HepG2 (cell line): Measurements from ENCODE around the gene TADA2B. TPM values are rescaled to one million over a fixed set of nuclear protein-coding genes. Genes with fewer than 3 reads are reported as not detected.
A peak's percentile ranks its signal among the peaks of the same experiment; 100 is the strongest.

Source experiments
- CENPBD1 ChIP-seq: sonication (generic); formaldehyde crosslinking; IDR thresholded peaks from 2 replicates; pipeline ENCODE4 v1.8.0; 2022; ENCODE audit warnings: missing genetic modification reagents, low read depth, mild to moderate bottlenecking, borderline replicate concordance
- HMGXB4 ChIP-seq, 2 experiments: sonication (generic) in 1 of 2; formaldehyde crosslinking in 1 of 2; IDR thresholded peaks; 2 replicates each; pipeline versions ENCODE4 v1.4.0 to v1.6.1; 2018 to 2020; ENCODE audit warnings: missing genetic modification reagents in 2 of 2, borderline replicate concordance in 1 of 2, low read depth in 1 of 2, mild to moderate bottlenecking in 1 of 2, missing biosample characterization in 1 of 2
- HNRNPLL ChIP-seq: fragments of 200-400 bp; formaldehyde crosslinking; IDR thresholded peaks from 2 replicates; pipeline ENCODE4 v1.6.1; 2017; ENCODE audit warnings: mild to moderate bottlenecking, low read depth, low read length; ENCODE audit not compliant: poor library complexity, severe bottlenecking
- JUND ChIP-seq: sonication (generic); formaldehyde crosslinking; IDR thresholded peaks from 2 replicates; pipeline ENCODE4 v1.8.0; 2022; ENCODE audit warnings: mild to moderate bottlenecking, missing genetic modification reagents
- KAT8 ChIP-seq: IDR thresholded peaks from 2 replicates; pipeline ENCODE4 v1.6.1; 2016; ENCODE audit warnings: missing genetic modification reagents, missing compliant biosample characterization
- KDM2A ChIP-seq: sonication (generic); formaldehyde crosslinking; IDR thresholded peaks from 2 replicates; pipeline ENCODE4 v1.4.0; 2020; ENCODE audit warnings: low read depth, missing genetic modification reagents, borderline replicate concordance
- MEF2D ChIP-seq: sonication (generic); formaldehyde crosslinking; IDR thresholded peaks from 2 replicates; pipeline ENCODE4 v1.5.1; 2020; ENCODE audit warnings: mild to moderate bottlenecking, missing genetic modification reagents
- NAIF1 ChIP-seq: sonication (generic); formaldehyde crosslinking; IDR thresholded peaks from 2 replicates; pipeline ENCODE4 v1.5.0; 2020; ENCODE audit warnings: mild to moderate bottlenecking, missing genetic modification reagents, borderline replicate concordance
- PHF8 ChIP-seq: sonication (generic); formaldehyde crosslinking; IDR thresholded peaks from 2 replicates; pipeline ENCODE4 v1.5.0; 2020; ENCODE audit warnings: missing genetic modification reagents
- PITX1 ChIP-seq: sonication (generic); formaldehyde crosslinking; IDR thresholded peaks from 2 replicates; pipeline ENCODE4 v1.5.1; 2020; ENCODE audit warnings: mild to moderate bottlenecking, missing genetic modification reagents
- RBFOX2 ChIP-seq: fragments of 200-400 bp; formaldehyde crosslinking; IDR thresholded peaks from 2 replicates; pipeline ENCODE4 v1.6.1; 2017; ENCODE audit warnings: low read depth, mild to moderate bottlenecking, low read length
- SAP130 ChIP-seq: IDR thresholded peaks from 2 replicates; pipeline ENCODE4 v1.6.1; 2016; ENCODE audit warnings: low read depth
- SNAI1 ChIP-seq: sonication (generic); formaldehyde crosslinking; IDR thresholded peaks from 2 replicates; pipeline ENCODE4 v1.5.0; 2020; ENCODE audit warnings: mild to moderate bottlenecking, missing genetic modification reagents, borderline replicate concordance
- STAG1 ChIP-seq: sonication (generic); formaldehyde crosslinking; IDR thresholded peaks from 2 replicates; pipeline ENCODE4 v1.4.0; 2020; ENCODE audit warnings: missing genetic modification reagents
- ZBTB10 ChIP-seq: sonication (generic); formaldehyde crosslinking; IDR thresholded peaks from 2 replicates; pipeline ENCODE4 v1.4.0; 2020; ENCODE audit warnings: missing genetic modification reagents, borderline replicate concordance
- ZFX ChIP-seq: sonication (generic); formaldehyde crosslinking; IDR thresholded peaks from 2 replicates; pipeline ENCODE4 v1.4.0; 2020; ENCODE audit warnings: mild to moderate bottlenecking, low read depth, missing genetic modification reagents, moderate library complexity
- ZFY ChIP-seq: sonication (generic); formaldehyde crosslinking; IDR thresholded peaks from 2 replicates; pipeline ENCODE4 v1.4.0; 2020; ENCODE audit warnings: missing genetic modification reagents
- ZNF292 ChIP-seq: sonication (generic); formaldehyde crosslinking; IDR thresholded peaks from 2 replicates; pipeline ENCODE4 v1.8.1; 2022; ENCODE audit warnings: mild to moderate bottlenecking, low read depth, missing genetic modification reagents, borderline replicate concordance
- ZNF331 ChIP-seq: sonication (generic); formaldehyde crosslinking; IDR thresholded peaks from 2 replicates; pipeline ENCODE4 v1.4.0; 2020; ENCODE audit warnings: missing genetic modification reagents
- ZNF431 ChIP-seq: sonication (generic); formaldehyde crosslinking; IDR thresholded peaks from 2 replicates; pipeline ENCODE4 v1.9.0; 2022; ENCODE audit warnings: missing genetic modification reagents, low read depth, mild to moderate bottlenecking, borderline replicate concordance
- ZNF724P ChIP-seq: sonication (generic); formaldehyde crosslinking; IDR thresholded peaks from 2 replicates; pipeline ENCODE4 v1.8.0; 2022; ENCODE audit warnings: missing genetic modification reagents, borderline replicate concordance
- ZNF891 ChIP-seq: sonication (generic); formaldehyde crosslinking; IDR thresholded peaks from 2 replicates; pipeline ENCODE4 v1.5.0; 2020; ENCODE audit warnings: mild to moderate bottlenecking, missing genetic modification reagents
- polyA plus RNA-seq, 8 experiments: library from polyadenylated mRNA; depleted of rRNA in 3 of 8; stranded (reverse) in 7 of 8; unstranded in 1 of 8; fragments of >200 nt; fragmentation: Illumina TruSeq in 4 of 8; extraction: Trizol in 4 of 8; gene quantifications; 2 replicates each; pipeline versions ENCODE4 v1.2.1 to v1.2.3, GENCODE V29; 2011 to 2016; ENCODE audit warnings: low read depth in 4 of 8, missing spikeins in 1 of 8, mixed read lengths in 1 of 8; ENCODE audit not compliant: insufficient read depth in 1 of 8
- total RNA-seq, 5 experiments: library from RNA; depleted of rRNA; stranded (reverse); fragments of >200 nt; fragmentation: Illumina TruSeq; extraction: Trizol; gene quantifications; 2 replicates each; pipeline ENCODE4 v1.2.3, GENCODE V29; 2016; ENCODE audit warnings: low read depth in 1 of 5
- TF ChIP-seq, protein P1 (sequence below): sonication (generic); formaldehyde crosslinking; IDR thresholded peaks from 2 replicates; pipeline ENCODE4 v1.5.0; 2020; ENCODE audit warnings: mild to moderate bottlenecking, missing genetic modification reagents, moderate library complexity

Gene TADA2B
- total and polyA plus RNA-seq, 2 of the 13 experiments (the other 11 are each of a cell fraction or from before 2014, with no cell fraction given), result 4.6 to 8.9 TPM

- TF ChIP-seq ZBTB10 (CRISPR knock-in tag) (no peak), ZFY (CRISPR knock-in tag) (peak; percentile 61), HNRNPLL (peak; percentile 30), PITX1 (CRISPR knock-in tag) (0 out of 2 replicates have a peak, but pooled peaks have one; percentile 7), ZNF431 (CRISPR knock-in tag) (no peak), KDM2A (peak; percentile 57; the same call in 1 of the 2 replicates), ZNF292 (CRISPR knock-in tag) (peak; percentile 26; the same call in 1 of the 2 replicates), ZNF331 (CRISPR knock-in tag) (0 out of 2 replicates have a peak, but pooled peaks have one; percentile 7), CENPBD1 (CRISPR knock-in tag) (no peak), JUND (CRISPR knock-in tag) (no peak), KAT8 (CRISPR knock-in tag) (0 out of 2 replicates have a peak, but pooled peaks have one; percentile 15), HMGXB4 (CRISPR knock-in tag; IDR thresholded peaks at IDR 0.05; ENCODE audit: borderline replicate concordance in 1 of 2, low read depth in 1 of 2) (peak in 1 of 2 experiments; percentile 17; a peak in 1 of 4 replicates), ZNF891 (CRISPR knock-in tag) (no peak), ZFX (CRISPR knock-in tag) (peak; percentile 77; the same call in 1 of the 2 replicates), SAP130 (peak; percentile 68), PHF8 (peak; percentile 72), MEF2D (peak; percentile 59; the same call in 1 of the 2 replicates), NAIF1 (CRISPR knock-in tag) (no peak), ZNF724P (CRISPR knock-in tag) (0 out of 2 replicates have a peak, but pooled peaks have one; percentile 27), STAG1 (CRISPR knock-in tag) (peak; percentile 24), RBFOX2 (peak; percentile 38; the same call in 1 of the 2 replicates), SNAI1 (0 out of 2 replicates have a peak, but pooled peaks have one; percentile 33)
- TF ChIP-seq, protein P1, sequence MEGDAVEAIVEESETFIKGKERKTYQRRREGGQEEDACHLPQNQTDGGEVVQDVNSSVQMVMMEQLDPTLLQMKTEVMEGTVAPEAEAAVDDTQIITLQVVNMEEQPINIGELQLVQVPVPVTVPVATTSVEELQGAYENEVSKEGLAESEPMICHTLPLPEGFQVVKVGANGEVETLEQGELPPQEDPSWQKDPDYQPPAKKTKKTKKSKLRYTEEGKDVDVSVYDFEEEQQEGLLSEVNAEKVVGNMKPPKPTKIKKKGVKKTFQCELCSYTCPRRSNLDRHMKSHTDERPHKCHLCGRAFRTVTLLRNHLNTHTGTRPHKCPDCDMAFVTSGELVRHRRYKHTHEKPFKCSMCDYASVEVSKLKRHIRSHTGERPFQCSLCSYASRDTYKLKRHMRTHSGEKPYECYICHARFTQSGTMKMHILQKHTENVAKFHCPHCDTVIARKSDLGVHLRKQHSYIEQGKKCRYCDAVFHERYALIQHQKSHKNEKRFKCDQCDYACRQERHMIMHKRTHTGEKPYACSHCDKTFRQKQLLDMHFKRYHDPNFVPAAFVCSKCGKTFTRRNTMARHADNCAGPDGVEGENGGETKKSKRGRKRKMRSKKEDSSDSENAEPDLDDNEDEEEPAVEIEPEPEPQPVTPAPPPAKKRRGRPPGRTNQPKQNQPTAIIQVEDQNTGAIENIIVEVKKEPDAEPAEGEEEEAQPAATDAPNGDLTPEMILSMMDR (CRISPR knock-in tag), result peak; percentile 44
Observed at GRCh38 chr4:7103031-7103606, 59.9 kb downstream of the TADA2B start (continued).
